WERI-Rb-1 (cell line): ENCODE results near the gene RGL3.

Experiments used
- DNase-seq: peaks from one replicate; pipeline ENCODE4 v3.0.0-alpha.2; 2020
- H3K27ac ChIP-seq: fragments of 250-450 bp; sonication (Bioruptor Pico); 2 replicates; pipeline ENCODE4 v1.5.1; 2020; ENCODE audit warnings: mild to moderate bottlenecking, moderate library complexity
- H3K27me3 ChIP-seq: fragments of 250-450 bp; sonication (Bioruptor Pico); 2 replicates; pipeline ENCODE4 v1.5.1; 2021; ENCODE audit warnings: mild to moderate bottlenecking, low read depth, moderate library complexity; ENCODE audit not compliant: insufficient read depth, severe bottlenecking
- H3K36me3 ChIP-seq: fragments of 250-450 bp; sonication (Bioruptor Pico); 2 replicates; pipeline ENCODE4 v1.5.1; 2020; ENCODE audit warnings: mild to moderate bottlenecking, moderate library complexity
- H3K4me3 ChIP-seq: 2 replicates; pipeline ENCODE4 v1.5.1; 2011; ENCODE audit warnings: low read depth, mild to moderate bottlenecking, control low read depth, low read length
- H3K9me3 ChIP-seq: fragments of 250-450 bp; sonication (Bioruptor Pico); 2 replicates; pipeline ENCODE4 v1.5.1; 2021; ENCODE audit warnings: mild to moderate bottlenecking, moderate library complexity; ENCODE audit not compliant: severe bottlenecking
- CTCF ChIP-seq: IDR thresholded peaks from 2 replicates; pipeline ENCODE4 v1.5.1; 2011; ENCODE audit warnings: low read depth, mild to moderate bottlenecking, control low read depth, inconsistent platforms, low read length

The RGL3 gene

GRCh38 chr19:11364296-11364904, 54.7 kb downstream of the RGL3 start:
- H3K9me3 ChIP-seq: no peaks in the 10 kb centered on the region
- TF ChIP-seq CTCF: no peak
- peaks cover 48% of the 10 kb centered on the region for H3K36me3 ChIP-seq
- no peak overlapping the region for H3K27ac ChIP-seq
- no peak for DNase-seq
- no peaks in the 10 kb centered on the region for H3K27me3 ChIP-seq
- no peak overlapping the region for H3K4me3 ChIP-seq

- no peak overlapping the region for H3K4me3 ChIP-seq
- no peaks in the 10 kb centered on the region for H3K27me3 ChIP-seq
- peaks cover 53% of the 10 kb centered on the region for H3K36me3 ChIP-seq
- TF ChIP-seq CTCF: no peak
- no peaks in the 10 kb centered on the region for H3K9me3 ChIP-seq
- DNase-seq: no peak
- H3K27ac ChIP-seq: no peak overlapping the region
These were observed 55.2 kb downstream of the RGL3 start for GRCh38 chr19:11363881-11364280.

- Histone ChIP-seq H3K9me3 (no peaks in the 10 kb centered on the region), H3K36me3 (peaks cover 53% of the 10 kb centered on the region), H3K27ac (no peak overlapping the region), H3K4me3 (no peak overlapping the region), H3K27me3 (no peaks in the 10 kb centered on the region)
- no peak for DNase-seq
- no peak for TF ChIP-seq CTCF
These were observed 57.1 kb downstream of the RGL3 start for GRCh38 chr19:11361771-11362731.

GRCh38 chr19:11361037-11361770, 57.9 kb downstream of the RGL3 start:
- H3K36me3 ChIP-seq: peaks cover 53% of the 10 kb centered on the region
- no peak overlapping the region for H3K27ac ChIP-seq
- TF ChIP-seq CTCF: no peak
- no peaks in the 10 kb centered on the region for H3K9me3 ChIP-seq
- no peak overlapping the region for H3K4me3 ChIP-seq
- peak; percentile 69 for DNase-seq
- no peaks in the 10 kb centered on the region for H3K27me3 ChIP-seq

GRCh38 chr19:11359421-11359820, 59.7 kb downstream of the RGL3 start:
- Histone ChIP-seq H3K4me3 (no peak overlapping the region), H3K27ac (no peak overlapping the region), H3K27me3 (no peaks in the 10 kb centered on the region), H3K9me3 (no peaks in the 10 kb centered on the region), H3K36me3 (peaks cover 41% of the 10 kb centered on the region)
- DNase-seq: no peak
- TF ChIP-seq CTCF: no peak
